ENCODE data around the gene SYMPK.

SYMPK gene

DNA sequence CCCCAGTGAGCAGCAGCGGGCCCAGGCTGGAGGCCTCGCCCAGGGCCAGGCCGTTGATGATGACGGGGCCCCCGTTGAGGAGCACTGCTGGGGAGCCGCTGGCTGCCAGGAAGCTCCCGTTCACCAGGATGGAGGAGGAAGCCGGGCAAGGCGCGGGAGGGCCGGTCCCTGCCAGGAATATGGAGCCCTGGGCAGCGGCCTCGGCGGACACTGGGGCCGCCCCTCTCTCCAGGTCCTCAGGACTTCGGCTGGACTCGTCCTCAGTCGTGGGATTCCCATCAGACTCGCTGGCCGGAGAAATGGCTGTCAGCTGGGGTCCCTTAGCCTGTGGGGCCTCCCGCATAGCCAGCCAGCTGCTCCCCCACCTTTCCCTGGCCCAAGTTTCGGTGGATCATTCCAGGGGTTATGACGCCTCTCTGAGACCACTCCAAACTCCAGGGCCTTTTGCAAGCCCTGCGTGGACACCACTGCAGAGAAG is 96.0 kb downstream of the SYMPK start:
- DNase-seq (ENCODE audit: low spot score): no peak

GRCh38 chr19:45766296-45766868 is 96.6 kb downstream of the SYMPK start:
- DNase-seq (ENCODE audit: low spot score): no peak

DNA sequence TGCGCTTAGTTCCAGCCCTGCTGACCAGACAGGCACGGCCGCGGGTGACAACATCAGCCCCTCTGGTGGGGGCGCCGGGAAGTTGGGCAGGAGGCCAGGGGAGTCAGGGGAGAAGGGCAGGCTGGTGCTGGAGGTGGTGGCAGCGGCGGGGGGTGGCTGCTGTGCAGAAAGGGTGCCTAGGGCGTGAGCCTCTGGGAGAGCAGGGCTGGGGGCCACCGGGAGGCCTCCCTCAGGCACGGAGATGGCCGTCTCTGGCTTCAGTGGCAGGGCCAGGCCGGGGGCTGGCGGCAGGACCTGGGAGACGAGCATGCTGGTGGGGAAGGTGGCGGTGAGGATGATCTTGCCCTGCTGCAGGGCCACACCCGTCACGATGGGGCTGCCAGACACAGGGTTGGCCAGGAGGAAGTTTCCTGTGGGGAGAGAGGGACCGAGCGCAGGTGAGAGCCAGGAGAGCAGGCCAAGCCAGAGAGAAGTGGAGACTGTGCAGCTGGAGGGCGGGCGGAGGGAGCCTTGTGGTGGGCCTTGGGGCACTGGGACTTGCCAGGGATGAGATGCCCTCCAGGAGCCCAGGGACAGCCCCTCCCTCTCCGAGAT is 97.1 kb downstream of the SYMPK start:
- DNase-seq (ENCODE audit: low spot score): no peak
